SU-DHL-6 (cell line): ENCODE measurements around the gene THSD7A.

ENCODE experiments used
- H2AFZ ChIP-seq: fragments of 200-600 bp; sonication (generic); 2 replicates; pipeline ENCODE4 v1.6.1; 2014; ENCODE audit warnings: low read depth, mild to moderate bottlenecking, moderate library complexity, mixed read lengths, antibody characterized with exemption, low read length; ENCODE audit not compliant: severe bottlenecking
- H3F3A ChIP-seq: fragments of 200-600 bp; shearing (Covaris generic); 2 replicates; pipeline ENCODE4 v1.6.0; 2016; ENCODE audit warnings: antibody characterized with exemption, mild to moderate bottlenecking; ENCODE audit not compliant: insufficient read depth
- H3K27ac ChIP-seq: fragments of 200-600 bp; sonication (generic); 2 replicates; pipeline ENCODE4 v1.5.1; 2016; ENCODE audit warnings: low read depth, mild to moderate bottlenecking, low read length, moderate library complexity, mixed read lengths
- H3K27me3 ChIP-seq: fragments of 200-600 bp; sonication (generic), shearing (Covaris generic); 2 replicates; pipeline ENCODE4 v1.6.0; 2014; ENCODE audit warnings: mild to moderate bottlenecking, low read length
- H3K36me3 ChIP-seq: fragments of 200-600 bp; sonication (generic); 2 replicates; pipeline ENCODE4 v1.6.1; 2014; ENCODE audit warnings: mild to moderate bottlenecking, low read length, mixed read lengths
- H3K4me2 ChIP-seq: fragments of 300-600, 200-600 bp; shearing (Covaris generic), sonication (generic); 2 replicates; pipeline ENCODE4 v1.6.0; 2014; ENCODE audit warnings: low read length, low read depth, mild to moderate bottlenecking; ENCODE audit not compliant: poor library complexity, severe bottlenecking
- H3K4me3 ChIP-seq: fragments of 200-600 bp; sonication (generic); 2 replicates; pipeline ENCODE4 v1.5.1; 2014; ENCODE audit warnings: antibody characterized with exemption, low read length, mild to moderate bottlenecking, mixed read lengths; ENCODE audit not compliant: insufficient read depth, poor library complexity, severe bottlenecking
- H3K79me2 ChIP-seq: fragments of 200-600 bp; sonication (generic); 2 replicates; pipeline ENCODE4 v1.6.1; 2014; ENCODE audit warnings: mild to moderate bottlenecking, low read length, moderate library complexity; ENCODE audit not compliant: insufficient read depth
- H3K9ac ChIP-seq: fragments of 200-600 bp; sonication (generic); 2 replicates; pipeline ENCODE4 v1.7.0; 2014; ENCODE audit warnings: mild to moderate bottlenecking, low read length
- H3K9me2 ChIP-seq: fragments of 200-600 bp; sonication (generic); replicated peaks from 2 replicates; pipeline ENCODE4 v1.6.1; 2014; ENCODE audit warnings: low read length; ENCODE audit not compliant: insufficient read depth
- H3K9me3 ChIP-seq: fragments of 200-600 bp; sonication (generic); 2 replicates; pipeline ENCODE4 v1.6.1; 2014; ENCODE audit warnings: low read length, mixed read lengths; ENCODE audit not compliant: insufficient read depth
- H4K20me1 ChIP-seq: fragments of 200-600 bp; sonication (generic); 2 replicates; pipeline ENCODE4 v1.6.1; 2014; ENCODE audit warnings: low read depth, mild to moderate bottlenecking, antibody characterized with exemption, low read length, moderate library complexity, mixed read lengths
- CTCF ChIP-seq: fragments of 200-600 bp; sonication (generic); IDR thresholded peaks from one replicate; pipeline ENCODE4 v1.5.1; 2017; ENCODE audit warnings: antibody characterized with exemption, mild to moderate bottlenecking, low read length, moderate library complexity; ENCODE audit not compliant: insufficient read depth, poor library complexity, severe bottlenecking
- EZH2phosphoT487 ChIP-seq: fragments of 200-600 bp; sonication (generic), shearing (Covaris generic); conservative IDR thresholded peaks from 2 replicates; pipeline ENCODE4 v1.6.1; 2018; ENCODE audit warnings: mild to moderate bottlenecking, antibody characterized with exemption, low read length, moderate library complexity, mixed read lengths

THSD7A gene

GRCh38 chr7:11707606-11708193, 124.3 kb downstream of the THSD7A start:
- no peaks in the 10 kb centered on the region for H3K79me2 ChIP-seq
- no peaks in the 10 kb centered on the region for H4K20me1 ChIP-seq
- H3K4me2 ChIP-seq, result no peak overlapping the region
- H3K9ac ChIP-seq, result no peak overlapping the region
- H3F3A ChIP-seq, result no peaks in the 10 kb centered on the region
- H3K36me3 ChIP-seq, result no peaks in the 10 kb centered on the region
- TF ChIP-seq EZH2phosphoT487, result no peak
- TF ChIP-seq CTCF, result no peak
- no peak overlapping the region for H3K4me3 ChIP-seq
- no peaks in the 10 kb centered on the region for H3K9me3 ChIP-seq
- no peak overlapping the region for H3K27ac ChIP-seq
- H3K9me2 ChIP-seq, result no peaks in the 10 kb centered on the region
- no peak overlapping the region for H2AFZ ChIP-seq
- no peaks in the 10 kb centered on the region for H3K27me3 ChIP-seq

- Histone ChIP-seq H3K27me3 (no peaks in the 10 kb centered on the region), H3K36me3 (no peaks in the 10 kb centered on the region), H3K9ac (no peak overlapping the region), H3K27ac (no peak overlapping the region), H3K4me2 (no peak overlapping the region), H2AFZ (no peak overlapping the region), H3K9me2 (no peaks in the 10 kb centered on the region), H3F3A (no peaks in the 10 kb centered on the region), H3K4me3 (no peak overlapping the region), H3K79me2 (no peaks in the 10 kb centered on the region), H3K9me3 (no peaks in the 10 kb centered on the region), H4K20me1 (no peaks in the 10 kb centered on the region)
- no peak for TF ChIP-seq EZH2phosphoT487
- no peak for TF ChIP-seq CTCF
These were observed 125.1 kb downstream of the THSD7A start for GRCh38 chr7:11706666-11707605.

GRCh38 chr7:11703829-11704228, 128.2 kb downstream of the THSD7A start:
- H3K4me2 ChIP-seq, result no peak overlapping the region
- no peaks in the 10 kb centered on the region for H3K36me3 ChIP-seq
- H3K27ac ChIP-seq, result no peak overlapping the region
- no peaks in the 10 kb centered on the region for H3K9me2 ChIP-seq
- no peaks in the 10 kb centered on the region for H4K20me1 ChIP-seq
- H3K79me2 ChIP-seq, result no peaks in the 10 kb centered on the region
- no peak overlapping the region for H3K9ac ChIP-seq
- no peaks in the 10 kb centered on the region for H3K27me3 ChIP-seq
- no peaks in the 10 kb centered on the region for H3K9me3 ChIP-seq
- H2AFZ ChIP-seq, result no peak overlapping the region
- H3K4me3 ChIP-seq, result no peak overlapping the region
- no peak for TF ChIP-seq EZH2phosphoT487
- H3F3A ChIP-seq, result no peaks in the 10 kb centered on the region

- H3K79me2 ChIP-seq, result no peaks in the 10 kb centered on the region
- no peak overlapping the region for H3K4me2 ChIP-seq
- H3K9ac ChIP-seq, result no peak overlapping the region
- no peaks in the 10 kb centered on the region for H3F3A ChIP-seq
- no peak for TF ChIP-seq EZH2phosphoT487
- TF ChIP-seq CTCF, result no peak
- no peaks in the 10 kb centered on the region for H3K9me2 ChIP-seq
- no peak overlapping the region for H2AFZ ChIP-seq
- no peak overlapping the region for H3K4me3 ChIP-seq
- H3K9me3 ChIP-seq, result no peaks in the 10 kb centered on the region
- no peaks in the 10 kb centered on the region for H4K20me1 ChIP-seq
- no peaks in the 10 kb centered on the region for H3K36me3 ChIP-seq
- no peak overlapping the region for H3K27ac ChIP-seq
- no peaks in the 10 kb centered on the region for H3K27me3 ChIP-seq
These were observed 129.1 kb downstream of the THSD7A start for GRCh38 chr7:11702938-11703337.
